SHP77 treated with DMSO at 0.1 percent for 48 hours (cell line): ENCODE results near the gene POU2F1.
"Not testable (repeated sequence)": the region's sequence is repeated elsewhere in the genome, so short reads cannot be mapped to it uniquely, and the experiment has no call there.

ENCODE experiments used
- DNase-seq: peaks from one replicate; lab custom pipeline; 2025; lab: John Stamatoyannopoulos, UW

The POU2F1 gene

DNA sequence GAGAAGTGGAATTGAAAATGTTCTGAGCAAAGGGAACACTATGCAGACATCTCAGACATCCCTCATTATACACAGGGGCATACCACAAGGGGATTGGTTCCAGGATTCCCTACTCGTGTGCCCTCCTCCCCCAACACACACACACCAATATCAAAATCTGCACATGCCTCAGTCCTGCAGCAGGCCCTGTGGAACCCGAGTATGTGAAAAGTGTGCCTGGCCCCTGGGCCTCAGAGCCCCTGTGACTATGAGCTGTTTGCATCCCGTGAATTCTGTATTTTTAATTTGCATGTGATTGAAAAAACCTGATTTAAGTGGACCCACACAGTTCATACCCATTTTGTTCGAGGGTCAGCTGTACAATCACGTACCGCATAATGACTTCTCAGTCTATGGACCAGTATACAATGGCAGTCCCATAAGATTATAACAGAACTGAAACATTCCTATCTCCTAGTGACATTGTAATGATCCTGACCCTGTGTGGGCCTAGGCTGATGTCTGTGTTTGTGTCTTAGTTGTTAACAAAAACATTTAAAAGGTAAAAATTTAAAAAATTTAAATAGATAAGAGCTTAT, 11.3 kb downstream of the POU2F1 start:
- DNase-seq: no peak

DNA sequence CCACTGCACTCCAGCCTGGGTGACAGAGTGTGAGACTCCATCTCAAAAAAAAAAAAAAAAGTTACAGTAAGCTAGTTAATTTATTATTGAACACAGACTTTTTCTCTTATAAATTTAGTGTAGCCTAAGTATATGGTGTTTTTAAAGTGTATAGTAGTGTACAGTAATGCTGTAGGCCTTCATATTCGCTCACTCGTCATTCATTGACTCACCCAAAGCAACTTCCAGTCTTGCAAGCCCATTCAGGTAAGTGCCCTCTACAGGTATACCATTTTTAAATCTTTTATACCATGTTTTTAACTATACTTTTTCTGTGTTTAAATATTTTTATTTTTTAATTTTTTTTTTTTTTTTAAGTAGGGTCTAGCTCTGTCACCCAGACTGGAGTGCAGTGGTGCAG, 12.1 kb downstream of the POU2F1 start:
- DNase-seq: no peak

DNA sequence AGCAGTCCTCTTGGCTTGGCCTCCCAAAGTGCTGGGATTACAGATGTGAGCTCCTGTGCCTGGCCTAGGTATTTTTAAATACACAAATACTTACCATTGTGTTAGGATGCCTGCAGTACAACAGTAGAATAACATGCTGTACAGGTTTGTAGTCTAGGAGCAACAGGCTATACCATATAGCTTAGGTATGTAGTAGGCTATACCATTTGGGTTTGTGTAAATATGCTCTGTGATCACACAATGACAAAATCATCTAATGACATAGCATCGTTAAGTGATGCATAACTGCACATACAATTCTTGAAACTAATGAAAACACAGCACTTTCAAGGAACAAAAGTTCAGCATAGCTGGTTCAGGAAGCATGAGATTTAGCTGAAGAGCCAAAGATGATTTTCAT, 12.7 kb downstream of the POU2F1 start:
- DNase-seq: no peak

- DNase-seq: no peak
These were observed 16.3 kb downstream of the POU2F1 start for GRCh38 chr1:167237000-167237399.

DNA sequence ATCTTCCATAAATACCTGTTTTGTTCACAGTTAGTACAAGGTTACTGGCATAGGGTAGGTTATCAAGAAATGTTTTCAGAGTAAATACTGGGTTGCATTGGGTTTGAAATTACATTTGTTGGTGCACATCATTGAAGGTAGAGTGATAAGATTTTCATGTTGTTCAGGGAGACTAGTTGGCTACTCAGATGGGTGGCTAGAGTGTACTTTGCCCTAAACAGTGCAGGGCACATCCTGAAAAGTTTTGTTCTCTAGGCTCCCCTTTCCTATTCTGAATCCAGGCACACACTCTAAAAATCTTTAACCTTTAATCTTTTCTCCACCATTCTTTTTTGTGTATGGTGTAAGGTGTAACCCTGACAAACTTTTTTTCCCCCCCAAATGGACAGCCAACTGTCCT, 18.0 kb downstream of the POU2F1 start:
- DNase-seq: no peak

DNA sequence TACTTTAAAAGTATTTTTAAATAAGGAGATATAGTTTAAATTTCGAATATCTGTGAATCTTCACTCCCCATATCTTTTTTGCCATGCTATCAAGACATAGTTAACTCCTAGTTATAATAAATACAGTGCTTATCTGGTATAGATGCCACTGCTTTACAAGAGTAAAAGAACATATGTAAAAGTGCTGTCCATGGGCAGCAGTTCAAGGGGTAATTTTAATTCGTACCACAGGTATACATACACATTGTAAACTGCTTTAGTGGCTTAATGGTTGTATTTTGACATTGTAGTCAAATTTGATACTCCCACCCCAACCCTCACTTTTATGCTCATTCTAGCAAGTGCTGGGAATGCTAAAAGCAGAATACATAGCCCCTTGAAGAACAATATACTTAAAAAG, 18.6 kb downstream of the POU2F1 start:
- no peak for DNase-seq

DNA sequence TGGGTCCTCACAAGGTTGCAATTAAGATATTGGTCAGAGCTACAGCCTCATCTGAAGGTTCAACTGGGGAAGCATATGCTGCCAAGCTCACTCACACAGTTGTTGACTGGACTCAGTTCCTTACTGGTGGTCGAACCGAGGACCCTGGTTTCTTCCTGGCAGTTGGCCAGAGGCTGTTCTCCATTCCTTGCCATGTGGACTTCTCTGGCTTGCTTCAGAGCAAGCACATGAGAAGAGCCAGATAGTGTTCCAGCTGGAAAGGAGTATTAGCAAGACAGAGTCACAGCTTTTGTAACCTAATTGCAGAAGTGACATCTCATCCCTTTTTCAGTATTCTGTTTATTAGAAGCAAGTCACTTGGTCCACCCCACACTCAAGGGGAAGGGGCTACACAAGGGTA, 23.6 kb downstream of the POU2F1 start:
- no peak for DNase-seq

DNA sequence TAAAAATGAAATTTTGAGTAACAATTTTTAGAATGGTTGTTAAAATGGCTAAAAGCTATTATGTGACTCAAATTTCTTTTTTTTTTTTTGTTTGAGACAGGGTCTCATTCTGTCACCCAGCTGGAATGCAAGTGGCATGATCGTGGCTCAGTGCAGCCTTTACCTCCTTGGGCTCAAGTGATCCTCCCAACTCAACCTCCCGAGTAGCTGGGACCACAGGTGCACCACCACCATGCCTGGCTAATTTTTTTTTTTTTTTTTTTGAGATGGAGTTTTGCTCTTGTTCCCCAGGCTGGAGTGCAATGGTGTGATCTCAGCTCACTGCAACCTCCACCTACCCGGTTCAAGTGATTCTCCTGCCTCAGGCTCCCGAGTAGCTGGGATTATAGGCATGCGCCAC, 24.5 kb downstream of the POU2F1 start:
- DNase-seq: not testable (repeated sequence)

DNA sequence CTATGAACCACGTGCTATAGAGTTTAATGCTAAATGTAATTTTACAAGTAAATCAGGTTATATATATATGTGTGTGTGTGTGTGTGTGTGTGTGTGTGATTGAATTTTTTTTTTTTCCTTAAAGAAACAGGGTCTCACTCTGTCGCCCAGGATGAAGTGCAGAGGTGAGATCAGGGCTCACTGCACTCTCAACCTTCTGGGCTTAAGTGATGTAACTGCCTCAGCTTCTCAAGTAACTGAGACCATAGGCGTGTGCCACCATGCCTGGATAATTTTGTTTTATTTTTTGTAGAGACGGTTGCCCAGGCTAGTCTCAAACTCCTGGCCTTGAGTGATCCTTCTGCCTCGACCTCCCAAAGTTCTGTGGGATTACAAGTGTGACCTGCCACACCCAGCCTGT, 26.3 kb downstream of the POU2F1 start:
- no peak for DNase-seq

DNA sequence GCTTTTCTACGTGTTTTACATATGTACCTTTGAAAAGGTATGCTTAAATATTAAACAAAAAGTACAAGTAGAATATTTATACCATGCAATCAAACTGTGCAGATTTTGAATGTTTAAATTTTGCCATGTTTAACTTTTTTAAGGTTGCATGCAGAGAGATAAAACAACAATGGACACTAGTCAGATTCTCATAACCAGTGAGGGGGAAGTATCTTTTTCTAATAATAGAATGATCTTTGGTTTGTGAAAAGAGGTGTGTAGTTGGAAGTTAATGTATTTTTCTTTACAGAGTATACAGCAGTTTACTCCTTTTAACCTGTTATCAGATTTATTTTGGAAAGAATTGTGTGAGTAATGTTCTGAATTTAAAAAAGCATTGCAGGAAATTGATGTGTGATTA, 27.1 kb downstream of the POU2F1 start:
- no peak for DNase-seq

DNA sequence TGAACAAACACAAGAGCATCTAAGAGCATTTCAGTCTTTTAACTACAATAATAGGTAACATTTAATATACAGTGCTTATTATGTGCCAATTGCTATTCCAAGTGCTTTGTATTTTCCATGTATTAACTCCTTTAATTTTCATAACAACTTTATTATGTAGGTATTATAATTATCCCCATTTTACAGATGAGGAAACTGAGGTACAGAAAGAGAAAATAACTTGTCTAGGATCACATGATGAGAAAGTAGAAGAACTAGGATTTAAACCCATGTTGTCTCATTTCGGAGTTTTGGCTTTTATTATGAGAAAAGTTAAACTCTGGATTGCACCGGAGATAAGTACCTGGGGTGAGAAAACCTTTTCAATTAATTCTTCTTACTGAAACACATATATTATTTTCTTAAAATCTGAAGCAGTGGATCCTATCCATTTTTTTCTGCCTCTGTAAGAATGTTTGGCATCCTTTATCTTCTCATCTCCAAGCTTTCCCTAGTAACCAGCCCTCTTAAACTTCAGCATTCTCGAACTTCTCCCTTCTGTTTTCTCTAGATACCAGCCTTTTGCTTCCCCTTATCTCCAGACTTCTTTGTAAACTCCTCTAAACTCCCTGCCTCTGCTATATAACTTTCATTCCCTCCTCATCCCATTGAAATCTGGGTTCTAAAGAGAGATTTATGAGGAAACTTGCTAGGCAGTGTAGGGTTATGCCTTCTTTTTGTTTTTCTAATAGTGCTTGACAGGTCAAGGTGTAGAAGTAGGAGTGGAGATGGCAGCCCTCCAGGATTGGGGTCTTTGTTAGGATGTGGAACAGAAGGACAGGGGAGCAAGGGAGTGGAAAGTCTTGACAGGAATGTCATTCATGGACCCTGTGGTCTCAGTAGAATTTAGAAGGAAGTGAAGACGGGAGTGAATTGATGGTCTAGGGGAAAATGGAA, 28.3 kb downstream of the POU2F1 start:
- DNase-seq: no peak

DNA sequence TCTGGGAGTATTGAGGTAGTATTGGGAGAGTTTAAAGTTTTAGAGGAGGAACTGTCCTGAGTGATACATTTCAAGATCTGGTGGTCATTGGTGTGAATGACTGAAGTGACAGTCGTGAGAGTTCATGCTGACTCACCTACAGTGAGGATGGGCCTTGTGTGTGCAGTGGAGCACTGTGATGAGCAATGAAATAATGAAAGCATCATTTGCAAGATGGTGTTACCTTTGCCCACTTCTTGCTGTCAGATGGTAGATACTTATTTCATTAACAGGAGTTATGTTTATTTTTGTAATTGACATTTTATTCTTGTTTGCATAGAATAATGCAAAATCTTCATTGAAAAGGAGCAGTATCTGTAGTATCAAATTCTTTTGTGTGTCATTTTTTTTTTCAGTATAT, 29.0 kb downstream of the POU2F1 start:
- no peak for DNase-seq

DNA sequence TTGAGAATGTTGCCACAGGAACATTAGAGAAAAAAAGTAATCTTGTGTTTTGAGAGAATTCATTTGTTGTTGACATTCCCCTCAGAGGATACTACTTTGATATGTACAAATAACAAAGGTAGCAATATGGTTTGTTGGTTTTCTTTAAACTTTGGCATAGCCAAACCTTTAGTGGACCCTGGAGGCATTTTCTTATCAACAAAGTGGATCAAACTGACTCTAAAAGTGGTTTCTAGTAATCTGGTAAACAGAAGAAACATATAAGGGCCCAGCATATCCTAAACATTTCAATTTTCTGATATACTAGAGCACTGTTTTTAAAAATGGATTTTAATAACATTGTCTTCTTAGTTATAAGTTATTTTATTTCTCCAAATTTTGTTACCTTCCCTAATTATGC, 29.8 kb downstream of the POU2F1 start:
- no peak for DNase-seq

GRCh38 chr1:167251472-167251871, 30.8 kb downstream of the POU2F1 start:
- DNase-seq: no peak

- no peak for DNase-seq
These were observed 32.3 kb downstream of the POU2F1 start for GRCh38 chr1:167252986-167253385.

DNA sequence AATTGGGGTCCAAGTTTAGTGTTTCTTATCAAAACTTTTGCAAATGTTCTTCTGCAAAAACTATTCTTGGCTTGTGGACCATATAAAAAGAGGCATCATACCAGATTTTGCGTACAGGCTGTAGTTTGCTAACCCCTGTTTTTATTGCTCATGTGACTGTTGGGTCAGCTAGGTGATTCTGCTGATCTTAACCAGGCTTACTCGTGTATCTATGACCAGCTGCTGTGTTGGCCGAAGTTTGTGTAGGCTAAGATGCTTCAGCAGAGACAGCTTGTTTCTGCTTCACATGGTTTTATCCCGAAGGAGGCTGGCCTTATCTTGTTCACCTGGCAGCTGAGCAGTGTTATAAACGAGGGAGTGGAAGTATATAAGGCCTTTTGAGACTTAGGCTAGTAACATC, 38.2 kb downstream of the POU2F1 start:
- DNase-seq: no peak

DNA sequence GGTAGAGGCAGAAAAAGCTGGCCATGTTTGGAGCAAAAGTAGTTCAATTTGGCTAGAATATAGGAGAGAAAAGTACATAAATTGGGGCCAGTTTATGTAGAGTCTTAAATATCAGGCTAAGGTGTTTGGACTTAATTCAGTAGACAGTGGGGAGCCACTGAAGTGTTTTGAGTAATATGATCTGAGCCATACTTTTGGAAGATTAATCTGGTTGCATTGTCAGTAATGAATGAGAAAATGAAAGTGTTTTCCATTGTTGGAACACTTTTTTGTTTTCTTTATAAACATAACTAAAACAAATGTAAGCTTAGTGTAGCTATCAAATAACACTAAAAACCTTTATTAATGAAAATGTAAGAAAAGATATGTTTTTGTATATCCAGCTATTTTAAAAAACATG, 42.1 kb downstream of the POU2F1 start:
- DNase-seq: no peak

GRCh38 chr1:167263344-167263743, 42.7 kb downstream of the POU2F1 start:
- DNase-seq: no peak

DNA sequence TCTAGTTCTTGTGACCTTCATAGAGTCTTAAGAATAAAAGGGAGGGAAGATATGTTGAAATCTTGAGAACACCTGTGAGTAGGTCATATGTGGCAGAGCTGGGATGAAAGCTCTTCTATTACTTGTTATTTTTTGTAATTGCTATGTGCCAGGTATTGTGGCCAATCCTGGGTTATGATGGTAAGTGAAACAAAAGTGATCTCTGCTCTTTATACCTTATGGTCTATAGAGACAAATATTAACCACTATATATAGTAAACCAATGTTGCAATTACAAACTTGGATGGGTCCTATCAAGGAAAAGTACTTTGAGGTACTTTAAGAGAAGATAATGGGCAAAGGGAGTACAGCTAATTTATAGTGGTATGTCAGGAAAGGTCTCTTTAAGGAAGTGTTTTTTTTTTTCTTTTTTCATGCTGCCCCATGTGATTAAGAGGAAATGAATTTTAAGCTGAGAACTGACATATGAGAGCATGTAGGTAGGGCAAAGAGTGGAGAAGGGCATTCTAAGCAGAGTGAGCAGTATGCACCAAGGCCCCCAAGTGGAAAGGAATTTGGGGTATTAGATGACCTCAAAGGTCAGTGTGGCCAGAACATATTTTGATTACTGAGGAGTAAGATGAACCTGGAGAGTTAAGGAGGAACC, 43.3 kb downstream of the POU2F1 start:
- no peak for DNase-seq

DNA sequence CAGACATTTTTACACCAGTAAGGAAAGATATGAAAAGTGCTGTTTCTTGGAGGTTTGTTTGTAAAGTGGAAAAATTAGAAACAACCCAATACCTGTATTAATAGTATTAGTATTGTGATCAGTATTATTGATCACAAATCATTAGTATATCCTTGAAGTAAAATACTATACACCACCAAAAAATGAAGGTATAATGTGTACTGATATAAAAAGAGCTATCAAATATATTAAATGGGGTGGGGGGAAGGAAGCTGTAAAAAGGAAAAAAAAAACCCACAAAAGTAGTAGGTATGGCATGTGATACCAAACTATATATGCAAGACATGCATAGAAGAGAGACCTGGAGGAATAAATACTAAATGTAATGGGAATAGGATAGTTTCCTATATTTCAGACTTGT, 46.3 kb downstream of the POU2F1 start:
- DNase-seq: no peak

DNA sequence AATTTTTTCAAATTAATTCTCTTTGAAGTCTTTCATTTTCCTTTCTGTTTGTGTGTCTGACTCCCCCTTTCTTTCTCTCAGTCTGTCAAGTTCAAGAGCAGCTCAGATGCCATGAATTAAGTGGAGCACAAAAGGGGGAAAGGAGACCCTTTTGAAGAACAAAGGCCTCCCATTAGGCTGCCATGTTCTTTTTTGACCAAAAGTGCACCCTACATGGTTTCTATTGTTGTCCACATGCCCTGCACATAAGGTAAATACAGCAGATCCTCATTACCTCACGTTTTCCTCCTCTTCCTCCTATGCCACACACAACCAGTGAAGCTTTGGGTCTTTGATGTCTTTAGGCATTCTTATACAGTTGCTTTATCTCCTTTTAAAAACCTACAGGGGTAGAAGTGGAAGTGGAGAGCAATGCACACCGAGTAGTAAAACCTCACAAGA, 47.7 kb downstream of the POU2F1 start:
- no peak for DNase-seq

DNA sequence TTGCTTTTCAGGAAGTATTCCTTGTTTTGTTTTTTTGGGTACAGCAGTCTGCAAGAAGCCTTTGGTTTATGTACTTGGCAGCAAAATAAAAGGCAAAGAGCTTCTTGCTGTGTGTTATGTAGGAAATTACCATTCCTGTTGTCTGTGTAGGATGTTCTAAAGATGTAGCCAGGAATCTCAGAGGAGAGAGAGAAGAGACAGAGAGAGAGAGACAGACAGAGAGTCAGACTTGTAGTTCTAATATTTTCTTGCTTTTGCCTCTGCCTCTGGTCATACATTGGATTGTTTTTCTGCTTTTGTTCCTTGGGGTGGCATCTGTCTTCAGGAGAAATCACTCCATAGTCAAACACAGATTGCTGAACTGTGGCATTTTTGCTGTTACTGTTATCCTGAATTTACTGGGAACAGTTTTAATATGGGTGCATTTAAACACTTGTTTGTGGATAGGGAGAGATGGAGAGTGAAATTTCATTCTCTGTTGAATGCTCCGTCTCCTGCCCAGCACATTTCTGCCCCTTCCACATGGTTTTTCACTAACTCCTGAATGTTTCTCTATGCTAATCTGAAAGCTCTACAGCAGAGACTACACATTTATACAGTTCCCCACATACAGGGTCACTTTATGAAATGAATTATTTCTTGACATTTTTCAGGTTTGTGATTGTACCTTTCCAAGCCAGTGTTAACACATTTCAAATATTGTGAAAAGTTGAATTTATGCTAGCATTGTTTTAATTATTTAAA, 49.8 kb downstream of the POU2F1 start:
- no peak for DNase-seq
